IPS-20b (cell line): ENCODE measurements around the gene STPG1.

Experiments used
- H3K27ac ChIP-seq: one replicate; pipeline ENCODE4 v1.5.1; 2013; ENCODE audit warnings: low read length
- H3K27me3 ChIP-seq: 2 replicates; pipeline ENCODE4 v1.6.1; 2013; ENCODE audit warnings: mild to moderate bottlenecking, low read length, inconsistent platforms; ENCODE audit not compliant: insufficient read depth
- H3K36me3 ChIP-seq: 2 replicates; pipeline ENCODE4 v1.6.1; 2013; ENCODE audit warnings: low read depth, mild to moderate bottlenecking, inconsistent platforms, low read length, moderate library complexity; ENCODE audit not compliant: insufficient read depth
- H3K4me1 ChIP-seq: 2 replicates; pipeline ENCODE4 v1.6.1; 2013; ENCODE audit warnings: mild to moderate bottlenecking, control low read depth, inconsistent platforms, low read length, moderate library complexity; ENCODE audit not compliant: insufficient read depth
- H3K4me3 ChIP-seq: 2 replicates; pipeline ENCODE4 v1.5.1; 2013; ENCODE audit warnings: mild to moderate bottlenecking, low read length, inconsistent platforms
- H3K9ac ChIP-seq: 2 replicates; pipeline ENCODE4 v1.6.1; 2013; ENCODE audit warnings: low read depth, mild to moderate bottlenecking, inconsistent platforms, low read length, moderate library complexity
- H3K9me3 ChIP-seq: 2 replicates; pipeline ENCODE4 v1.6.1; 2013; ENCODE audit warnings: mild to moderate bottlenecking, low read depth, low read length, inconsistent platforms; ENCODE audit not compliant: insufficient read depth

STPG1 gene

GRCh38 chr1:24414775-24415333 lies 1.3 kb upstream of the STPG1 start:
- peak overlapping the region; percentile 40; the same call in 1 of the 2 replicates for H3K9ac ChIP-seq
- no peak overlapping the region for H3K27ac ChIP-seq
- no peaks in the 10 kb centered on the region for H3K9me3 ChIP-seq
- peak overlapping the region; percentile 89 for H3K4me3 ChIP-seq
- no peaks in the 10 kb centered on the region; the same call in 1 of the 2 replicates for H3K27me3 ChIP-seq
- no peaks in the 10 kb centered on the region; the same call in 1 of the 2 replicates for H3K4me1 ChIP-seq
- H3K36me3 ChIP-seq = no peaks in the 10 kb centered on the region

GRCh38 chr1:24412408-24412807 lies 1.2 kb downstream of the STPG1 start:
- H3K27ac ChIP-seq = no peak overlapping the region
- H3K9me3 ChIP-seq = no peaks in the 10 kb centered on the region
- peak overlapping the region; percentile 92 for H3K4me3 ChIP-seq
- H3K36me3 ChIP-seq = no peaks in the 10 kb centered on the region
- no peak overlapping the region for H3K9ac ChIP-seq
- no peaks in the 10 kb centered on the region for H3K4me1 ChIP-seq
- H3K27me3 ChIP-seq = no peaks in the 10 kb centered on the region; the same call in 1 of the 2 replicates

- no peaks in the 10 kb centered on the region for H3K9me3 ChIP-seq
- no peaks in the 10 kb centered on the region; the same call in 1 of the 2 replicates for H3K27me3 ChIP-seq
- H3K4me1 ChIP-seq = no peaks in the 10 kb centered on the region
- H3K4me3 ChIP-seq = no peak overlapping the region
- H3K9ac ChIP-seq = no peak overlapping the region
- no peak overlapping the region for H3K27ac ChIP-seq
- H3K36me3 ChIP-seq = no peaks in the 10 kb centered on the region
Observed at GRCh38 chr1:24411963-24412362, 1.6 kb downstream of the STPG1 start.

- no peak overlapping the region for H3K27ac ChIP-seq
- H3K9ac ChIP-seq = no peak overlapping the region
Observed at GRCh38 chr1:24410750-24411149, 2.8 kb downstream of the STPG1 start.

GRCh38 chr1:24409535-24409934 lies 4.0 kb downstream of the STPG1 start:
- H3K4me1 ChIP-seq = no peaks in the 10 kb centered on the region
- H3K9ac ChIP-seq = no peak overlapping the region
- H3K9me3 ChIP-seq = no peaks in the 10 kb centered on the region
- H3K27me3 ChIP-seq = no peaks in the 10 kb centered on the region
- H3K4me3 ChIP-seq = no peak overlapping the region
- H3K27ac ChIP-seq = no peak overlapping the region
- H3K36me3 ChIP-seq = no peaks in the 10 kb centered on the region

More at GRCh38 chr1:24410750-24411149, 2.8 kb downstream of the STPG1 start:
- Histone ChIP-seq H3K4me1 (no peaks in the 10 kb centered on the region), H3K4me3 (no peak overlapping the region), H3K27me3 (no peaks in the 10 kb centered on the region), H3K9me3 (no peaks in the 10 kb centered on the region), H3K36me3 (no peaks in the 10 kb centered on the region)

- no peaks in the 10 kb centered on the region for H3K4me1 ChIP-seq
- H3K9ac ChIP-seq = no peak overlapping the region
- no peak overlapping the region for H3K27ac ChIP-seq
- no peaks in the 10 kb centered on the region for H3K27me3 ChIP-seq
- H3K36me3 ChIP-seq = no peaks in the 10 kb centered on the region
- H3K4me3 ChIP-seq = no peak overlapping the region
- H3K9me3 ChIP-seq = no peaks in the 10 kb centered on the region
Observed at GRCh38 chr1:24406788-24407187, 6.8 kb downstream of the STPG1 start.

- H3K4me1 ChIP-seq = no peaks in the 10 kb centered on the region
- no peaks in the 10 kb centered on the region for H3K27me3 ChIP-seq
Observed at GRCh38 chr1:24403806-24404205, 9.8 kb downstream of the STPG1 start.

GRCh38 chr1:24400065-24400464 lies 13.5 kb downstream of the STPG1 start:
- Histone ChIP-seq H3K27ac (no peak overlapping the region), H3K9ac (no peak overlapping the region), H3K9me3 (no peaks in the 10 kb centered on the region), H3K27me3 (no peaks in the 10 kb centered on the region), H3K36me3 (no peaks in the 10 kb centered on the region), H3K4me1 (no peaks in the 10 kb centered on the region), H3K4me3 (no peak overlapping the region)

More at GRCh38 chr1:24403806-24404205, 9.8 kb downstream of the STPG1 start:
- Histone ChIP-seq H3K4me3 (no peak overlapping the region), H3K9me3 (no peaks in the 10 kb centered on the region), H3K9ac (no peak overlapping the region), H3K27ac (no peak overlapping the region), H3K36me3 (no peaks in the 10 kb centered on the region)

- peaks cover 20% of the 10 kb centered on the region for H3K4me1 ChIP-seq
- H3K27ac ChIP-seq = no peak overlapping the region
- H3K9ac ChIP-seq = peak overlapping the region; percentile 33; the same call in 1 of the 2 replicates
- H3K27me3 ChIP-seq = no peaks in the 10 kb centered on the region
- H3K36me3 ChIP-seq = no peaks in the 10 kb centered on the region
- no peaks in the 10 kb centered on the region for H3K9me3 ChIP-seq
- no peak overlapping the region for H3K4me3 ChIP-seq
Observed at GRCh38 chr1:24393892-24394291, 19.7 kb downstream of the STPG1 start.

- Histone ChIP-seq H3K9me3 (no peaks in the 10 kb centered on the region), H3K27ac (no peak overlapping the region), H3K9ac (peak overlapping the region; percentile 33; the same call in 1 of the 2 replicates), H3K36me3 (no peaks in the 10 kb centered on the region), H3K4me3 (no peak overlapping the region), H3K27me3 (no peaks in the 10 kb centered on the region), H3K4me1 (peaks cover 20% of the 10 kb centered on the region)
Observed at GRCh38 chr1:24392982-24393650, 20.5 kb downstream of the STPG1 start.

- Histone ChIP-seq H3K4me1 (peaks cover 20% of the 10 kb centered on the region), H3K27ac (no peak overlapping the region), H3K9ac (no peak overlapping the region), H3K9me3 (no peaks in the 10 kb centered on the region), H3K4me3 (no peak overlapping the region), H3K27me3 (no peaks in the 10 kb centered on the region), H3K36me3 (no peaks in the 10 kb centered on the region)
Observed at GRCh38 chr1:24392604-24392946, 21.0 kb downstream of the STPG1 start.

- Histone ChIP-seq H3K4me3 (no peak overlapping the region), H3K36me3 (no peaks in the 10 kb centered on the region), H3K27me3 (no peaks in the 10 kb centered on the region), H3K27ac (no peak overlapping the region), H3K4me1 (peaks cover 20% of the 10 kb centered on the region), H3K9ac (no peak overlapping the region), H3K9me3 (no peaks in the 10 kb centered on the region)
Observed at GRCh38 chr1:24391882-24392603, 21.5 kb downstream of the STPG1 start.
